GM23338 (cell line): ENCODE data around the gene PDLIM5.
"Not testable (repeated sequence)": the region's sequence is repeated elsewhere in the genome, so short reads cannot be mapped to it uniquely, and the experiment has no call there.

Experiments used
- EZH2 ChIP-seq: fragments of 200-600 bp; sonication (generic); IDR thresholded peaks from one replicate; pipeline ENCODE4 v1.8.0; 2017; ENCODE audit warnings: antibody characterized with exemption, mild to moderate bottlenecking, low read depth; ENCODE audit not compliant: unreplicated experiment
- EZH2phosphoT487 ChIP-seq: fragments of 200-600 bp; sonication (generic); IDR thresholded peaks from one replicate; pipeline ENCODE4 v1.8.1; 2018; ENCODE audit warnings: antibody characterized with exemption; ENCODE audit not compliant: unreplicated experiment
- JUNB ChIP-seq: IDR thresholded peaks from one replicate; pipeline ENCODE4 v1.6.1; 2016; ENCODE audit warnings: antibody characterized with exemption; ENCODE audit not compliant: unreplicated experiment
- POLR2AphosphoS5 ChIP-seq: IDR thresholded peaks from 2 replicates; pipeline ENCODE4 v1.6.1; 2016; ENCODE audit warnings: antibody characterized with exemption, low read depth
- ZNF114 ChIP-seq: fragments of 250-450 bp; sonication (Bioruptor Pico); IDR thresholded peaks from 2 replicates; pipeline ENCODE4 v1.5.0; 2020; ENCODE audit warnings: mild to moderate bottlenecking, moderate library complexity
- TF ChIP-seq, protein P1 (sequence below), 2 experiments: fragments of 200-600 bp in 1 of 2; sonication (generic) in 1 of 2; conservative IDR thresholded peaks; 2 replicates each; pipeline versions ENCODE4 v1.5.1 to v1.6.1; 2016 to 2017; ENCODE audit warnings: antibody characterized with exemption in 2 of 2, low read depth in 2 of 2, mild to moderate bottlenecking in 2 of 2, moderate library complexity in 1 of 2
- TF ChIP-seq, protein P2 (sequence below): IDR thresholded peaks from one replicate; pipeline ENCODE4 v1.6.1; 2018; ENCODE audit warnings: antibody characterized with exemption; ENCODE audit not compliant: unreplicated experiment

DNA sequence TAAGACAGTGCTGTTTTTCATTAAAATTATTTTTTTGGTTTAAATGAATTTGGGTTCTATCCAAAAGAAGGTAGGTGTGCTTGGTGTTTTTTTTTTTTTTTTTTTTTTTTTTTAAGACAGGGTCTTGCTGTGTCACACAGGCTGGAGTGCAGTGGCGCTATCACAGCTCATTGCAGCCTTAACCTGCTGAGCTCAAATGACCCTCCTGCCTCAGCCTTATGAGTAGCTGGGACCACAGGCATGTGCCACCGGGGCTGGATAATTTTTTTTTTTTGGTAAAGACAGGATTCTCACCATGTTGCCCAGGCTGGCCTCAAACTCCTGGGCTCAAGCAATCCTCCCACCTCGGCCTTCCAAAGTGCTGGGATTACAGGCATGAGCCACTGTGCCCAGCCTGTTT, 27.1 kb downstream of the PDLIM5 start:
- TF ChIP-seq, protein P1, sequence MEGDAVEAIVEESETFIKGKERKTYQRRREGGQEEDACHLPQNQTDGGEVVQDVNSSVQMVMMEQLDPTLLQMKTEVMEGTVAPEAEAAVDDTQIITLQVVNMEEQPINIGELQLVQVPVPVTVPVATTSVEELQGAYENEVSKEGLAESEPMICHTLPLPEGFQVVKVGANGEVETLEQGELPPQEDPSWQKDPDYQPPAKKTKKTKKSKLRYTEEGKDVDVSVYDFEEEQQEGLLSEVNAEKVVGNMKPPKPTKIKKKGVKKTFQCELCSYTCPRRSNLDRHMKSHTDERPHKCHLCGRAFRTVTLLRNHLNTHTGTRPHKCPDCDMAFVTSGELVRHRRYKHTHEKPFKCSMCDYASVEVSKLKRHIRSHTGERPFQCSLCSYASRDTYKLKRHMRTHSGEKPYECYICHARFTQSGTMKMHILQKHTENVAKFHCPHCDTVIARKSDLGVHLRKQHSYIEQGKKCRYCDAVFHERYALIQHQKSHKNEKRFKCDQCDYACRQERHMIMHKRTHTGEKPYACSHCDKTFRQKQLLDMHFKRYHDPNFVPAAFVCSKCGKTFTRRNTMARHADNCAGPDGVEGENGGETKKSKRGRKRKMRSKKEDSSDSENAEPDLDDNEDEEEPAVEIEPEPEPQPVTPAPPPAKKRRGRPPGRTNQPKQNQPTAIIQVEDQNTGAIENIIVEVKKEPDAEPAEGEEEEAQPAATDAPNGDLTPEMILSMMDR (conservative IDR thresholded peaks at IDR 0.05; ENCODE audit: low read depth in 2 of 2): not testable (repeated sequence)
- not testable (repeated sequence) for TF ChIP-seq EZH2; POLR2AphosphoS5; JUNB; EZH2phosphoT487; ZNF114 (CRISPR knock-in tag)
- TF ChIP-seq, protein P2, sequence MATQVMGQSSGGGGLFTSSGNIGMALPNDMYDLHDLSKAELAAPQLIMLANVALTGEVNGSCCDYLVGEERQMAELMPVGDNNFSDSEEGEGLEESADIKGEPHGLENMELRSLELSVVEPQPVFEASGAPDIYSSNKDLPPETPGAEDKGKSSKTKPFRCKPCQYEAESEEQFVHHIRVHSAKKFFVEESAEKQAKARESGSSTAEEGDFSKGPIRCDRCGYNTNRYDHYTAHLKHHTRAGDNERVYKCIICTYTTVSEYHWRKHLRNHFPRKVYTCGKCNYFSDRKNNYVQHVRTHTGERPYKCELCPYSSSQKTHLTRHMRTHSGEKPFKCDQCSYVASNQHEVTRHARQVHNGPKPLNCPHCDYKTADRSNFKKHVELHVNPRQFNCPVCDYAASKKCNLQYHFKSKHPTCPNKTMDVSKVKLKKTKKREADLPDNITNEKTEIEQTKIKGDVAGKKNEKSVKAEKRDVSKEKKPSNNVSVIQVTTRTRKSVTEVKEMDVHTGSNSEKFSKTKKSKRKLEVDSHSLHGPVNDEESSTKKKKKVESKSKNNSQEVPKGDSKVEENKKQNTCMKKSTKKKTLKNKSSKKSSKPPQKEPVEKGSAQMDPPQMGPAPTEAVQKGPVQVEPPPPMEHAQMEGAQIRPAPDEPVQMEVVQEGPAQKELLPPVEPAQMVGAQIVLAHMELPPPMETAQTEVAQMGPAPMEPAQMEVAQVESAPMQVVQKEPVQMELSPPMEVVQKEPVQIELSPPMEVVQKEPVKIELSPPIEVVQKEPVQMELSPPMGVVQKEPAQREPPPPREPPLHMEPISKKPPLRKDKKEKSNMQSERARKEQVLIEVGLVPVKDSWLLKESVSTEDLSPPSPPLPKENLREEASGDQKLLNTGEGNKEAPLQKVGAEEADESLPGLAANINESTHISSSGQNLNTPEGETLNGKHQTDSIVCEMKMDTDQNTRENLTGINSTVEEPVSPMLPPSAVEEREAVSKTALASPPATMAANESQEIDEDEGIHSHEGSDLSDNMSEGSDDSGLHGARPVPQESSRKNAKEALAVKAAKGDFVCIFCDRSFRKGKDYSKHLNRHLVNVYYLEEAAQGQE: not testable (repeated sequence)
